WTC11 (cell line): ENCODE measurements around the gene LRP4. TPM values are rescaled to one million over a fixed set of nuclear protein-coding genes. Genes with fewer than 3 reads are reported as not detected.

ENCODE experiments used
- ATAC-seq: fragments of 200-7000 bp; cut with Tn5 transposase; 2 replicates; pipeline ENCODE4 v1.10.0; 2021; ENCODE audit warnings: mild to moderate bottlenecking, moderate library complexity
- CTCF ChIA-PET: fragments of 300-600 bp; sonication (Branson Sonifier 250); formaldehyde crosslinking; loops from one replicate; lab custom pipeline; 2021; ENCODE audit warnings: antibody characterized with exemption; lab: Charles Lee
- POLR2A ChIA-PET: fragments of 350-600 bp; sonication (Branson Sonifier 250); formaldehyde crosslinking; loops from one replicate; lab custom pipeline; 2021; ENCODE audit warnings: antibody characterized with exemption; lab: Charles Lee
- DNase-seq: peaks from one replicate; pipeline ENCODE4 v3.0.0; 2021; ENCODE audit warnings: low spot score
- H3K27ac Mint-ChIP-seq: 2 replicates; pipeline ENCODE4 v1.8.0; 2021; ENCODE audit warnings: mixed read lengths
- H3K27me3 Mint-ChIP-seq: 2 replicates; pipeline ENCODE4 v1.8.0; 2021; ENCODE audit warnings: low read depth, mild to moderate bottlenecking, moderate library complexity, mixed read lengths
- H3K36me3 Mint-ChIP-seq: 2 replicates; pipeline ENCODE4 v1.8.0; 2021; ENCODE audit warnings: mixed read lengths
- H3K4me1 Mint-ChIP-seq: 2 replicates; pipeline ENCODE4 v1.8.0; 2022; ENCODE audit warnings: mixed read lengths
- H3K4me3 Mint-ChIP-seq: 2 replicates; pipeline ENCODE4 v1.8.0; 2021; ENCODE audit warnings: mild to moderate bottlenecking, moderate library complexity, mixed read lengths
- H3K9me3 Mint-ChIP-seq: 2 replicates; pipeline ENCODE4 v1.8.0; 2021; ENCODE audit warnings: mixed read lengths
- CREB1 ChIP-seq: sonication (generic); formaldehyde crosslinking; IDR thresholded peaks from 2 replicates; pipeline ENCODE4 v1.8.0; 2023; ENCODE audit warnings: mild to moderate bottlenecking, missing genetic modification reagents
- CREM ChIP-seq: sonication (generic); formaldehyde crosslinking; IDR thresholded peaks from 2 replicates; pipeline ENCODE4 v1.8.1; 2022; ENCODE audit warnings: mild to moderate bottlenecking, missing genetic modification reagents, moderate library complexity
- E2F4 ChIP-seq: sonication (generic); formaldehyde crosslinking; IDR thresholded peaks from 2 replicates; pipeline ENCODE4 v1.8.1; 2022; ENCODE audit warnings: low read depth, mild to moderate bottlenecking, moderate library complexity, missing genetic modification reagents, borderline replicate concordance
- ESRRA ChIP-seq: sonication (generic); formaldehyde crosslinking; IDR thresholded peaks from 2 replicates; pipeline ENCODE4 v1.8.1; 2022; ENCODE audit warnings: mild to moderate bottlenecking, missing genetic modification reagents, borderline replicate concordance
- MLX ChIP-seq: sonication (generic); formaldehyde crosslinking; IDR thresholded peaks from 2 replicates; pipeline ENCODE4 v1.8.1; 2023; ENCODE audit warnings: mild to moderate bottlenecking, missing genetic modification reagents, moderate library complexity
- NFE2L1 ChIP-seq: sonication (generic); formaldehyde crosslinking; IDR thresholded peaks from 2 replicates; pipeline ENCODE4 v1.8.1; 2023; ENCODE audit warnings: missing genetic modification reagents
- NR1H2 ChIP-seq: sonication (generic); formaldehyde crosslinking; IDR thresholded peaks from 2 replicates; pipeline ENCODE4 v1.9.0; 2021; ENCODE audit warnings: mild to moderate bottlenecking, moderate library complexity, missing genetic modification reagents
- RELA ChIP-seq: sonication (generic); formaldehyde crosslinking; IDR thresholded peaks from 2 replicates; pipeline ENCODE4 v1.8.1; 2022; ENCODE audit warnings: missing genetic modification reagents, mild to moderate bottlenecking, borderline replicate concordance
- STAT6 ChIP-seq: sonication (generic); formaldehyde crosslinking; conservative IDR thresholded peaks from 2 replicates; pipeline ENCODE4 v1.8.1; 2023; ENCODE audit warnings: mild to moderate bottlenecking, low read depth, missing genetic modification reagents, moderate library complexity
- ZNF121 ChIP-seq: sonication (generic); formaldehyde crosslinking; IDR thresholded peaks from 2 replicates; pipeline ENCODE4 v1.8.0; 2023; ENCODE audit warnings: missing genetic modification reagents
- ZNF138 ChIP-seq: sonication (generic); formaldehyde crosslinking; conservative IDR thresholded peaks from 2 replicates; pipeline ENCODE4 v1.8.1; 2022; ENCODE audit warnings: mild to moderate bottlenecking, moderate library complexity, missing genetic modification reagents
- ZNF416 ChIP-seq: fragments of 250-450 bp; sonication (Bioruptor Pico); IDR thresholded peaks from 2 replicates; pipeline ENCODE4 v1.9.0; 2021; ENCODE audit warnings: mild to moderate bottlenecking, inconsistent platforms
- ZNF425 ChIP-seq: fragments of 250-450 bp; sonication (Bioruptor Pico); conservative IDR thresholded peaks from 2 replicates; pipeline ENCODE4 v1.9.0; 2021; ENCODE audit warnings: mild to moderate bottlenecking
- total RNA-seq: library from RNA; stranded (reverse); gene quantifications from 3 replicates; pipeline ENCODE4 v1.2.3, GENCODE V29; 2021
- TF ChIP-seq, protein P1 (sequence below): sonication (generic); formaldehyde crosslinking; IDR thresholded peaks from 2 replicates; pipeline ENCODE4 v1.8.1; 2023; ENCODE audit warnings: mild to moderate bottlenecking, missing genetic modification reagents

LRP4 gene
- total RNA-seq, 1 experiment from 2014 or later, result 39.5 TPM

DNA sequence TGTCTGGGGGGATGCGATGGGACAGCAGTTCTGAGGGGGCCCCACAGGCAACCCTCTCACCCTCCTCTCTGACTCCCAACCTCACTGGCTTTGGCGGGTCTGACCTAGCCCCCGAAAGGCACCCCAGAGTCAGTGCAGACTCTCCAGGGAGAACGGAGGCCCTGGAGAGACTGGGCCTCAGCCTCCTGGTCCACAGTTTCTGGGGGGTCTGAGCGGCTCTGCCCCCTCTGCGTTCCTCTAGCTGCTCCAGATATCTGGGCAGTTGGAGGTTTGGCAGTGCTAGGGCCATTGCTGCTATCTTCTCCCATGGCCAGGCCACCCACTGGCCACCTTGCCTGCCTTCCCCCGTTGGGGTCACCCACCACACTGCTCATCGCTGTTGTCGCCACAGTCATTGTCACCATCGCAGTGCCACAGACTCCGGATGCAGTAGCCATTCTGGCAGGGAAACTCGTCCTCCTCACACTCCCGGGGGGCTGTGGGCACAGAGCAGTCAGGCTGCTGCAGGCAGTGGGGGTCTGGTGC lies 18.8 kb downstream of the LRP4 start:
- no peak for DNase-seq
- no peak for TF ChIP-seq ZNF416 (CRISPR knock-in tag)
- TF ChIP-seq, all 79 proteins: peak for 0
- POLR2A ChIA-PET, result no interaction called here
- Mint-ChIP-seq H3K36me3 (peaks cover 53% of the 10 kb centered on the region), H3K27me3 (no peaks in the 10 kb centered on the region), H3K9me3 (peaks cover 6% of the 10 kb centered on the region), H3K4me1 (peaks cover 17% of the 10 kb centered on the region), H3K4me3 (no peak overlapping the region), H3K27ac (no peak overlapping the region)
- ATAC-seq, result no peak
- CTCF ChIA-PET, result interaction anchor here (1.0 kb wide), 1 partner anchor 254 kb away, joined by 3 read pairs; no protein-coding TSS in a partner anchor

DNA sequence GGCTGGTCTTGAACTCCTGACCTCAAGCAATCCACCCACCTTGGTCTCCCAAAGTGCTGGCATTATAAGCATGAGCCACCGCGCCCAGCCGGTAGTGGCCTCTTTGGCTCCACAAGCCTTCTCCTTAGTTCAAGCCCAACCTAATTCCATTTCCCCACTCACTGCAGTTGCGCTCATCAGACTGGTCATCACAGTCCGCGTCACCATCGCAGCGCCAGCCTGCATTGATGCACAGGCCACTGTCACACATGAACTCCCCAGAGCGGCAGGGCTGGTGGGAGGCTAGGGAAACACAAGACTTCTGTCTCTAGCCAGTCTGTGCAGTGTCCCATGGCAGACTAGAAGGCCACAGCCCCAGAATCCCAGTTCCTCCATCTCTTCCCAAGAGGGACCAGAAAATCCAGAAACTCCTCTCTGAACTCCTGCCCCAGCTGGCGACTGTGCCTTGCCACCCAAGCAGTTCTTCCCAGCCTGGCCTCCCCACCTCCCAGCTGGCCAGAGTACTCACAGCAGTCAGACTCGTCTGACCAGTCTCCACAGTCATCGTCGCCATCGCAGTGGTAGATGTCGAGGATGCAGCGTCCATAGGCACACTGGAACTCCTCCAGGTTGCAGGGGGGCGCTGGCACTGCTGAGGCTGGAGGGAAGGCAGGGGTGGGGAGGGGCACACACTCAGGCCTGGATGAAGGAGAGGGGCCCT lies 19.8 kb downstream of the LRP4 start:
- POLR2A ChIA-PET, result no interaction called here
- DNase-seq (no peak), ATAC-seq (no peak)
- Mint-ChIP-seq H3K9me3 (peaks cover 6% of the 10 kb centered on the region), H3K27me3 (no peaks in the 10 kb centered on the region), H3K27ac (peak overlapping the region; percentile 49; the same call in 1 of the 2 replicates), H3K36me3 (peaks cover 61% of the 10 kb centered on the region), H3K4me1 (peaks cover 9% of the 10 kb centered on the region; the same call in 1 of the 2 replicates), H3K4me3 (no peak overlapping the region)
- TF ChIP-seq CREM (CRISPR knock-in tag) (no peak), MLX (CRISPR knock-in tag) (no peak), ESRRA (CRISPR knock-in tag) (no peak), NR1H2 (CRISPR knock-in tag) (no peak), NFE2L1 (no peak), ZNF425 (CRISPR knock-in tag) (no peak), ZNF121 (CRISPR knock-in tag) (no peak), E2F4 (CRISPR knock-in tag) (no peak), RELA (no peak)
- TF ChIP-seq, protein P1, sequence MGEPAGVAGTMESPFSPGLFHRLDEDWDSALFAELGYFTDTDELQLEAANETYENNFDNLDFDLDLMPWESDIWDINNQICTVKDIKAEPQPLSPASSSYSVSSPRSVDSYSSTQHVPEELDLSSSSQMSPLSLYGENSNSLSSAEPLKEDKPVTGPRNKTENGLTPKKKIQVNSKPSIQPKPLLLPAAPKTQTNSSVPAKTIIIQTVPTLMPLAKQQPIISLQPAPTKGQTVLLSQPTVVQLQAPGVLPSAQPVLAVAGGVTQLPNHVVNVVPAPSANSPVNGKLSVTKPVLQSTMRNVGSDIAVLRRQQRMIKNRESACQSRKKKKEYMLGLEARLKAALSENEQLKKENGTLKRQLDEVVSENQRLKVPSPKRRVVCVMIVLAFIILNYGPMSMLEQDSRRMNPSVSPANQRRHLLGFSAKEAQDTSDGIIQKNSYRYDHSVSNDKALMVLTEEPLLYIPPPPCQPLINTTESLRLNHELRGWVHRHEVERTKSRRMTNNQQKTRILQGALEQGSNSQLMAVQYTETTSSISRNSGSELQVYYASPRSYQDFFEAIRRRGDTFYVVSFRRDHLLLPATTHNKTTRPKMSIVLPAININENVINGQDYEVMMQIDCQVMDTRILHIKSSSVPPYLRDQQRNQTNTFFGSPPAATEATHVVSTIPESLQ (CRISPR knock-in tag), result no peak
- CTCF ChIA-PET, result no interaction called here

DNA sequence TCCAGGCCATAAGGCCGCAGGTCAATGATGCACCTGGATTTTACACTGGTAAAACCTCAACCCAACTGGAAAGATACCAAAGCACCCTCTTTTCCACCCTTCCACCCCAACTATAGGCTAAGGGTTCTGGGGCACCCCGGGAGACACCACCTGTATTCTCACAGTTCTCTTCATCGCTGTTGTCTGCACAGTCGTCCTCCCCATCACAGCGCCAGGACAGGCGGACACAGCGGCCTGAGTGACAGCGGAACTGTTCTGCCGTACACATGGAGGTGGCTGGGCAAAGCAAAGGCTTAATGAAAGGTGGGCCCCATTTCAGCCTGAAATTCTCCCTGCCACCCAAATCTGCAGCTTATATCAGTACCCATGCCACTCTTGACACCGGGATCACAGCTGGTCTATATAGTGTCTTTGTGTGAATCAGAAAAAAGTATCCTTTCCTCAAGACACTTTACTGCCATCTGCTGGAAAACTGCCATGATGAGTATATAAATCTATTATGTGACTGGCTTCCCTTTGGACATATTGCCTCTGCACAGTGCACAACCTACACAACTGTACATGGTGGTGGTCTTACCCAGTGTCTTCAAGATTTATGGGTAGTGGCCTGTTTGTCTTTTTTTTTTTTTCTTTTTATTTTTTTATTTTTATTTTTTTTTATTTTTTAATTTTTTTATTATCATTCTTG lies 21.5 kb downstream of the LRP4 start:
- ChIA-PET CTCF (interaction anchor here (0.5 to 1.2 kb wide), 3 partner anchors 16 to 808 kb away, joined by 3 to 9 read pairs (median 4); no protein-coding TSS in a partner anchor), POLR2A (no interaction called here)
- H3K27ac Mint-ChIP-seq, result no peak overlapping the region
- TF ChIP-seq ZNF416 (CRISPR knock-in tag), result no peak
- TF ChIP-seq STAT6 (CRISPR knock-in tag), result no peak
- TF ChIP-seq ZNF121 (CRISPR knock-in tag), result no peak
- no peak for TF ChIP-seq ZNF138 (CRISPR knock-in tag)
- no peak for TF ChIP-seq CREB1 (CRISPR knock-in tag)
- DNase-seq (no peak), ATAC-seq (0 out of 2 replicates have a peak, but pooled peaks have one; percentile 30)
- peaks cover 70% of the 10 kb centered on the region for H3K36me3 Mint-ChIP-seq
- no peak overlapping the region for H3K4me3 Mint-ChIP-seq
- H3K27me3 Mint-ChIP-seq, result no peaks in the 10 kb centered on the region
- peaks cover 9% of the 10 kb centered on the region; the same call in 1 of the 2 replicates for H3K4me1 Mint-ChIP-seq
- H3K9me3 Mint-ChIP-seq, result peaks cover 6% of the 10 kb centered on the region
